LNCaP clone FGC (cell line): ENCODE data around the gene CEP76.

Experiments
- DNase-seq: peaks from one replicate; pipeline ENCODE4 v3.0.0-alpha.2; 2011; ENCODE audit warnings: low read depth
- H3K4me3 ChIP-seq: 2 replicates; pipeline ENCODE4 v1.5.1; 2011; ENCODE audit warnings: mild to moderate bottlenecking, low read depth, low read length, control low read depth
- TF ChIP-seq, protein P1 (sequence below): IDR thresholded peaks from 2 replicates; pipeline ENCODE4 v1.5.1; 2012; ENCODE audit warnings: mild to moderate bottlenecking; ENCODE audit not compliant: control insufficient read depth, insufficient read depth; ENCODE audit errors: extremely low read depth

The CEP76 gene

DNA sequence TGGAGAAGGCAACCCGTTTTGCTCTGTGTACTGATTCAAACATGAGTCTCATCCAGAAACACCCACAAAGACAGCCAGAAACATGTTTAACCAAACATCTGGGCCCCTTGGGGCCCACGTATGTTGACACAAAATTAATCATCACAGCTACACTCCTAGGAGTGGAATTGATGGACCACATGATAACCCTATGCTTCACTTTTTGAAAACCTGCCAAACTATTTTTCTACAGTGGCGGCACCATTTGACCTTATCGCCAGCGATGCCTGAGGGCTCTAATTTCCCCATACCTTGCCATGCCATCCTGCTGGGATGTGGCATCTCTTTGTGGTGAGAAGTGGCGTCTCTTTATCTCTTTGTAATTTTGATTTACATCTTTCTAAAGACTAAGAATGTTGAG is 38.8 kb upstream of the CEP76 start:
- no peak for DNase-seq
- TF ChIP-seq, protein P1, sequence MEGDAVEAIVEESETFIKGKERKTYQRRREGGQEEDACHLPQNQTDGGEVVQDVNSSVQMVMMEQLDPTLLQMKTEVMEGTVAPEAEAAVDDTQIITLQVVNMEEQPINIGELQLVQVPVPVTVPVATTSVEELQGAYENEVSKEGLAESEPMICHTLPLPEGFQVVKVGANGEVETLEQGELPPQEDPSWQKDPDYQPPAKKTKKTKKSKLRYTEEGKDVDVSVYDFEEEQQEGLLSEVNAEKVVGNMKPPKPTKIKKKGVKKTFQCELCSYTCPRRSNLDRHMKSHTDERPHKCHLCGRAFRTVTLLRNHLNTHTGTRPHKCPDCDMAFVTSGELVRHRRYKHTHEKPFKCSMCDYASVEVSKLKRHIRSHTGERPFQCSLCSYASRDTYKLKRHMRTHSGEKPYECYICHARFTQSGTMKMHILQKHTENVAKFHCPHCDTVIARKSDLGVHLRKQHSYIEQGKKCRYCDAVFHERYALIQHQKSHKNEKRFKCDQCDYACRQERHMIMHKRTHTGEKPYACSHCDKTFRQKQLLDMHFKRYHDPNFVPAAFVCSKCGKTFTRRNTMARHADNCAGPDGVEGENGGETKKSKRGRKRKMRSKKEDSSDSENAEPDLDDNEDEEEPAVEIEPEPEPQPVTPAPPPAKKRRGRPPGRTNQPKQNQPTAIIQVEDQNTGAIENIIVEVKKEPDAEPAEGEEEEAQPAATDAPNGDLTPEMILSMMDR = no peak
- H3K4me3 ChIP-seq = no peak overlapping the region

DNA sequence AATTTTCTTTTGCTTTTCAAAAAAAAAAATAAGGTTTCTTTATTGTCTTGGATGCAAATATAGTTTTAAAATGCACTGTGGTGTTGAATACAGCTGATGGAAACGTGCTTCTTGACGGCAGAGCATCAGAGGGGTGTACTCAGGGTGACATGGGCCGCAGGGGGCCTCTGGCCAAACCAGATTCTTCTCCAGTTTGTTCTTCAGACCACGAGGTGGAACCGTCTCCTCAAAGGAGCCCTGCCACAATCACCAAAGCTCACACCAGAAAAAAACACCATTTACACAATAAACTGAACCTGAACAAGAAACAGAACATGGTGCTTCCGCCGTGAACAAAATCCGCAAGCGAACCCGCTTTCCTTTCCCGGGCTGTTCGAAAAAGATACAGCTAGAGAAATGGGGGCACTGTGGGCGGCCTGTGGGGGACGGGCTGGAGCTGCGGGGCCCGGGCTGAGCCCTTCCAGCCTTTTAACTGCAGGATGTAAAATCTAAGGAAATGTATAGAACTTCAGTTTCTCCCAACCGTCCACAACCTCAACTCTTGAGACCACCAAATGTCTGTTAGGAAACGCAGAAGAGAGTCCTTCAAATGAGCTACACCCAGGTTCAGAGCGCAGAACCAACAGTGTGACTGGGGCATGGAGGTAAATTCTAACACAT is 34.9 kb upstream of the CEP76 start:
- no peak overlapping the region for H3K4me3 ChIP-seq
- no peak for DNase-seq
- TF ChIP-seq, protein P1 = no peak

DNA sequence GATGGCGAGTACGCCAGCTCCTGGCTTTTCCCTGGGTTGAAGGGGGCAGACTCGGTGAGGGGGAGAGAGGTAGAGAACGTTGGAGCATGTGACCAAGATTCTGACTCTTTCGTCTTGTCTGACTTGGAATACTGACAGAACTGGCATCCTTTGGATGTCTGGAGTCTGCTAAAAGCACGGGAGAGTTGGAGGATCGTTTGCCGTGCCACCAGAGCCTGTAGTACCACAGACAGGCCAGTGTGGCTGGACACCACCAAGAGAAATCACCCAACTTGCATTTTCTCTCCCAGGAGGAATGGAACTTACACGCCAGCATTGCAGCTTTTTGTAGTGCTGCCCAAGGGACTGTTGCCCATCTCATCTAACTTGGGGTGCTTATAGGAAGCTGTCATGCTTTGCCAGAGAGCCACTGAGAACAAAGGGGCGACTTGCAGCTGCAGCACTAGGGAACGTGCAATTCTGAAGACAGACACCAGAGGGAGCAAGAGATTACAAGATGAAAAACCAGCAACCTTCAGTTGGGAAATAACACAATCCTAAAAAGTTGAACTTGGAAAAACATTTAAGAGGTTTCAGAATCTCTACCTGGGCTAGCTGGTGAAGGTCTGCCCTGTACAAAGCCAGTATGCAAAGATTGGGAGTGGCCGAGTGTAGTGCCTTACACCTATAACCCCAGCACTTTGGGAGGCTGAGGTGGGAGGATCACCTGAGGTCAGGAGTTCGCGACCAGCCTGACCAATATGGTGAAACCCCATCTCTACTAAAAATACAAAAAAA is 24.4 kb upstream of the CEP76 start:
- peak; percentile 18 for DNase-seq
- TF ChIP-seq, protein P1 = peak; percentile 76
- H3K4me3 ChIP-seq = no peak overlapping the region

DNA sequence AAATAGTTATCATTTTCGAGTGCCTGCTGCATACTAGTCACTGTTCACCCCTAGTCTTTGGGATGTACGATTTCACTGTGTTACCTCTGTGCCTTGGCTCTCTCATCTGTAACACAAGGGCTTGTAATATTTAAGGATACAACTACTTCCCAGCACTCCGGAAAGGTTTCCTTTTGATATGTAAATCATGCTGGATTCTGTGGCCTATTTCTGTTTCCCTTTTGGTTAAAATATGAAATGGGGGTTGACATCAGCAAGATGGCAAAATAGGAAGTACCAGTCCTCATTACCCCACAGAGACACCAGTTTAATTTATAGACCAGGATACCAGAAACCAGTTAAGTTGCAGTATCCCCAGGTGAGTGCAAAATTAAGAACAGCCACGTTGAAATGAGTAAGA is 23.8 kb upstream of the CEP76 start:
- no peak for DNase-seq
- no peak overlapping the region for H3K4me3 ChIP-seq
- TF ChIP-seq, protein P1 = no peak

DNA sequence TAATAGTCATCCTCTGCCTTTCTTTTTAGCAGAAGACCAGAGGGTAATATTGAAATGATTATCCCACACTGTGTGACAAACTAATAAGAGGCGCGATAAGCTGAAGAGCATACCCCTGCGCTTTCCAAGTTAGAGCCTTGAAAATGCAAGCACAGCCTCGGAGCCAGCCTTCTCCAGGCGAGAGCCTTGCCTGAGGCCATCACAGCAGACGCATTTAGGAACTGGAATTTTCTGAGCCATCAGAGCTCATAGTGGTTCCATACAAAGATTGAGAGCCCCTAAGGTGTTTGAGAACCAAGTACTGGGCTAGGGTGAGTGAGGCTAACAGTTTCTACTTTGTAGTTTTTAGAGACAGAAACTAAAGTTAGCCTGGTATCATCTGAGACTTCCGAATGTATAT is 20.2 kb upstream of the CEP76 start:
- TF ChIP-seq, protein P1 = no peak
- no peak for DNase-seq
- H3K4me3 ChIP-seq = no peak overlapping the region

DNA sequence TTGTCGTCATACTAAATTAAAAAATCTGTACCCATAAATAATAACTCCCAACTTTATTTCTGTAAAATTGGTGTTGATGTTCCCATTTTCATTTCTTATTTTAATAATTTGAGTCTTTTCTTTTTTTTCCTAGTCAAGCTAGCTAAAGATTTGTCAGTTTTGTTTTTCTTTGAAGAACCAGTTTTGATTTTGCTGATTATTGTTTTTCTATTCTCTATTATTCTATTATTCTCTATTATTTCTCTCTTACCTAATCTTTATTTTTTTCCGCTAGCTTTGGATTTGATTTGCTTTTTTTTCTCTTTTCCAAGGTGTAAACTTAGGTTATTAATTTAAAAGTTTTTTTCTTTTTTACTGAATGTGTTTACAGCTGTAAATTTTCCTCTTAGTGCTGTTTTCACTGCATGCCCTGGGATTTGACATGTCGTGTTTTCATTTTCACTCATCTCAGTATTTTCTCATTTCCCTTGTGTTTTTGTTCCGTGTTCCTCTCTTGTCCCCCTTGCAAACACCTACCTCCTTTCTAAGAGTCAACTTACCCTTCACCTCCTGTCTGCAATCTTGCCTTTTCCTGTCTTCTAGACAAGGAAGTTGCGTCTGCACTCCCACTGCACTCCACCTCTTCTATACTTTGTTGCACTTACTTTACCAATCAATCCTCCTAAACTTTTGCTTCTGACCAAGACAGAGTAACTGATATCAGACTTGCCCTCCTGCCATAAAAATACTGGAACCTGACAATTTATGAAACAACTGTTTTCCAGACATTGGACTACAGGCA is 19.2 kb upstream of the CEP76 start:
- TF ChIP-seq, protein P1 = no peak
- no peak overlapping the region for H3K4me3 ChIP-seq
- no peak for DNase-seq
